GM12878 (cell line): ENCODE measurements around the gene SERPING1. TPM values are rescaled to one million over a fixed set of nuclear protein-coding genes. Genes with fewer than 3 reads are reported as not detected.

Experiments used
- ATAC-seq: fragments of 200-7000 bp; cut with Tn5 transposase; 3 replicates; pipeline ENCODE4 v1.9.1; 2020; ENCODE audit warnings: mild to moderate bottlenecking, moderate library complexity
- BruUV-seq: library from RNA; stranded (reverse); fragments of 400-500 nt; replicated peaks from 2 replicates; lab custom pipeline; 2021; lab: Mats Ljungman, UMichigan
- CTCF ChIA-PET: fragments of 300-600 bp; sonication (Branson Sonifier 250); formaldehyde crosslinking; extraction: SDS; loops from one replicate; lab custom pipeline; 2021; ENCODE audit warnings: inconsistent platforms; lab: Yijun Ruan, JAX
- POLR2A ChIA-PET: fragments of 350-600 bp; formaldehyde crosslinking; extraction: SDS; loops from one replicate; lab custom pipeline; 2021; ENCODE audit warnings: inconsistent platforms; lab: Charles Lee
- RAD21 ChIA-PET: fragments of 300-600 bp; sonication (Branson Sonifier 250); formaldehyde crosslinking; loops from one replicate; lab custom pipeline; 2023; ENCODE audit warnings: antibody characterized with exemption; ENCODE audit not compliant: unreplicated experiment; lab: Charles Lee
- SMC1A ChIA-PET: fragments of 300-600 bp; sonication (Branson Sonifier 250); formaldehyde crosslinking; loops from one replicate; lab custom pipeline; 2023; ENCODE audit not compliant: unreplicated experiment, uncharacterized antibody; lab: Charles Lee
- DNase-seq: peaks from one replicate; pipeline ENCODE4 v3.0.0-alpha.2; 2011; ENCODE audit warnings: low read depth, low spot score
- FAIRE-seq: peaks from 3 replicates; lab custom pipeline; 2011; peaks lifted over from hg19 to GRCh38; lab: Jason Lieb, UNC
- H2AFZ ChIP-seq: 2 replicates; pipeline ENCODE4 v1.6.0; 2011; ENCODE audit warnings: low read depth, low read length, control low read depth; ENCODE audit not compliant: control insufficient read depth
- H3K27ac ChIP-seq: 2 replicates; pipeline ENCODE4 v1.5.1; 2011; ENCODE audit warnings: control low read depth; ENCODE audit not compliant: control insufficient read depth, insufficient read depth
- H3K27me3 ChIP-seq, 2 experiments: replicated peaks in 1 of 2; 2 replicates each; pipeline versions ENCODE4 v1.6.0 to v1.6.1; 2011; ENCODE audit warnings: low read length in 1 of 2; ENCODE audit not compliant: control insufficient read depth in 2 of 2, insufficient read depth in 2 of 2
- H3K36me3 ChIP-seq, 2 experiments: 2 replicates each; pipeline ENCODE4 v1.5.1; 2011; ENCODE audit warnings: low read length in 1 of 2; ENCODE audit not compliant: control insufficient read depth in 2 of 2, insufficient read depth in 2 of 2
- H3K4me1 ChIP-seq: 2 replicates; pipeline ENCODE4 v1.6.1; 2011; ENCODE audit warnings: mild to moderate bottlenecking, low read length, moderate library complexity, mixed read lengths; ENCODE audit not compliant: control insufficient read depth, insufficient read depth
- H3K4me2 ChIP-seq: 2 replicates; pipeline ENCODE4 v1.6.0; 2011; ENCODE audit warnings: control low read depth; ENCODE audit not compliant: control insufficient read depth, insufficient read depth
- H3K4me3 ChIP-seq: fragments of 200-600 bp; sonication (generic); 2 replicates; pipeline ENCODE4 v1.5.1; 2016
- H3K79me2 ChIP-seq: 2 replicates; pipeline ENCODE4 v1.6.0; 2011; ENCODE audit warnings: low read length; ENCODE audit not compliant: control insufficient read depth, insufficient read depth
- H3K9ac ChIP-seq: 2 replicates; pipeline ENCODE4 v1.8.0; 2011; ENCODE audit warnings: low read length, control low read depth, mixed read lengths; ENCODE audit not compliant: control insufficient read depth, insufficient read depth
- H3K9me3 ChIP-seq: replicated peaks from 3 replicates; pipeline ENCODE4 v1.5.1; 2011; ENCODE audit warnings: mild to moderate bottlenecking, low read length; ENCODE audit not compliant: control insufficient read depth, insufficient read depth
- H4K20me1 ChIP-seq: 2 replicates; pipeline ENCODE4 v1.6.0; 2011; ENCODE audit not compliant: control insufficient read depth, insufficient read depth
- CEBPB ChIP-seq, 2 experiments: fragments of 150-350 bp in 1 of 2; IDR thresholded peaks; 2 replicates each; pipeline ENCODE4 v1.6.1; 2012 to 2014; ENCODE audit warnings: low read depth in 2 of 2, low read length in 2 of 2, borderline replicate concordance in 1 of 2, inconsistent platforms in 1 of 2
- FOXK2 ChIP-seq: fragments of 450-650 bp; IDR thresholded peaks from 2 replicates; pipeline ENCODE4 v1.6.1; 2017; ENCODE audit warnings: mild to moderate bottlenecking, moderate library complexity
- KAT2A ChIP-seq: conservative IDR thresholded peaks from 2 replicates; pipeline ENCODE4 v1.6.1; 2011; ENCODE audit warnings: low read depth, low read length; ENCODE audit not compliant: control insufficient read depth
- LARP7 ChIP-seq: fragments of 450-650 bp; IDR thresholded peaks from 2 replicates; pipeline ENCODE4 v1.6.1; 2017; ENCODE audit warnings: mild to moderate bottlenecking
- MYC ChIP-seq: IDR thresholded peaks from 2 replicates; pipeline ENCODE4 v1.6.1; 2011; ENCODE audit warnings: mild to moderate bottlenecking, low read length, moderate library complexity, inconsistent platforms; ENCODE audit not compliant: insufficient read depth, insufficient replicate concordance, insufficient read length, severe bottlenecking
- NFYB ChIP-seq: IDR thresholded peaks from 2 replicates; pipeline ENCODE4 v1.6.1; 2011; ENCODE audit warnings: low read depth, mild to moderate bottlenecking, low read length, improper control_type of control experiment, moderate library complexity; ENCODE audit not compliant: insufficient read depth
- NRF1 ChIP-seq: conservative IDR thresholded peaks from 2 replicates; pipeline ENCODE4 v1.6.1; 2011; ENCODE audit warnings: mild to moderate bottlenecking, low read depth, low read length, improper control_type of control experiment
- POU2F2 ChIP-seq: IDR thresholded peaks from 3 replicates; pipeline ENCODE4 v1.6.1; 2011; ENCODE audit warnings: low read depth, mild to moderate bottlenecking, low read length, borderline replicate concordance
- RB1 ChIP-seq: fragments of 450-650 bp; formaldehyde crosslinking; IDR thresholded peaks from 2 replicates; pipeline ENCODE4 v1.6.1; 2017; ENCODE audit warnings: mild to moderate bottlenecking, borderline replicate concordance
- SIN3A ChIP-seq: IDR thresholded peaks from 2 replicates; pipeline ENCODE4 v1.6.1; 2012; ENCODE audit warnings: low read depth, low read length, improper control_type of control experiment
- SIX5 ChIP-seq: IDR thresholded peaks from 2 replicates; pipeline ENCODE4 v1.6.1; 2011; ENCODE audit warnings: mild to moderate bottlenecking, low read depth, low read length, moderate library complexity; ENCODE audit not compliant: severe bottlenecking
- SREBF2 ChIP-seq: IDR thresholded peaks from 2 replicates; pipeline ENCODE4 v1.6.1; 2012; ENCODE audit warnings: mild to moderate bottlenecking, low read length
- STAT1 ChIP-seq: fragments of 450-650 bp; conservative IDR thresholded peaks from 2 replicates; pipeline ENCODE4 v1.6.1; 2014; ENCODE audit warnings: antibody characterized with exemption, mild to moderate bottlenecking
- ZNF207 ChIP-seq: fragments of 450-650 bp; IDR thresholded peaks from 2 replicates; pipeline ENCODE4 v1.6.1; 2014; ENCODE audit warnings: antibody characterized with exemption, mild to moderate bottlenecking, borderline replicate concordance
- WGBS: methylation state at CpG from one replicate; pipeline ENCODE4 v1.1.6; 2016; ENCODE audit warnings: low lambda C conversion rate; ENCODE audit not compliant: insufficient replicate concordance, insufficient coverage; ENCODE audit errors: missing lambda C conversion rate; 5-methylcytosine and 5-hydroxymethylcytosine counted together
- in situ Hi-C: fragments of 300-500 bp; cut with MboI; formaldehyde crosslinking; loops from 9 replicates; pipeline ENCODE4 v1.14.3; 2018; ENCODE audit warnings: mixed read lengths
- intact Hi-C: fragments of 100-400 bp; cut with micrococcal nuclease; formaldehyde crosslinking; loops from one replicate; pipeline ENCODE4 v1.14.2; 2022; ENCODE audit not compliant: unreplicated experiment
- polyA plus RNA-seq, 11 experiments: library from polyadenylated mRNA; depleted of rRNA in 4 of 11; unstranded in 6 of 11; stranded (reverse) in 5 of 11; fragments of >200 nt; fragmentation: Nextera tagmentation in 4 of 11; fragmentation: Illumina TruSeq in 1 of 11; extraction: Ambion mirVana in 4 of 11; extraction: Trizol in 1 of 11; gene quantifications; 1 replicate in 1 of 11; 2 replicates in 10 of 11; pipeline versions ENCODE4 v1.2.1 to v1.2.3, GENCODE V29; 2011 to 2016; ENCODE audit warnings: inconsistent platforms in 2 of 11, missing spikeins in 2 of 11, low read depth in 1 of 11
- total RNA-seq, 4 experiments: library from RNA; depleted of rRNA in 3 of 4; stranded (reverse); fragments of >200 nt in 3 of 4; fragmentation: Illumina TruSeq in 1 of 4; extraction: Trizol in 1 of 4; gene quantifications; 2 replicates each; pipeline versions ENCODE4 v1.2.1 to v1.2.3, GENCODE V29; 2013 to 2021
- TF ChIP-seq, protein P1 (sequence below): fragments of 450-650 bp; IDR thresholded peaks from 2 replicates; pipeline ENCODE4 v1.6.1; 2017; ENCODE audit warnings: mild to moderate bottlenecking, low read depth, inconsistent platforms; ENCODE audit not compliant: poor library complexity, severe bottlenecking

The SERPING1 gene
- total and polyA plus RNA-seq, 10 of the 15 experiments (the other 5 are each of a cell fraction or from before 2014, with no cell fraction given), result 0.24 to 1.4 TPM; not detected in 8

- no peak overlapping the region for H3K27ac ChIP-seq
- 9% methylated on average over 6 of the region's 6 CpGs for WGBS
- no peak for ATAC-seq
- SMC1A ChIA-PET, result no interaction called here
- H3K36me3 ChIP-seq, result no peaks in the 10 kb centered on the region
- no peaks in the 10 kb centered on the region for H3K9me3 ChIP-seq
- CTCF ChIA-PET, result interaction anchor here (1.0 to 1.4 kb wide), 2 partner anchors 8 to 11 kb away, joined by 3 to 6 read pairs; no protein-coding TSS in a partner anchor
- no TSS peak for BruUV-seq
- H3K4me2 ChIP-seq, result no peak overlapping the region
- no peaks in the 10 kb centered on the region; a peak in 1 of 4 replicates for H3K27me3 ChIP-seq
- H3K79me2 ChIP-seq, result no peaks in the 10 kb centered on the region
- TF ChIP-seq RB1 (no peak), FOXK2 (no peak), STAT1 (no peak), KAT2A (no peak), NFYB (no peak), MYC (no peak), SIN3A (no peak), CEBPB (IDR thresholded peaks at IDR 0.05; ENCODE audit: borderline replicate concordance in 1 of 2, low read depth in 2 of 2, low read length in 2 of 2) (no peak), POU2F2 (no peak), NRF1 (no peak), SIX5 (no peak), SREBF2 (no peak), LARP7 (no peak), ZNF207 (no peak)
- TF ChIP-seq, protein P1, sequence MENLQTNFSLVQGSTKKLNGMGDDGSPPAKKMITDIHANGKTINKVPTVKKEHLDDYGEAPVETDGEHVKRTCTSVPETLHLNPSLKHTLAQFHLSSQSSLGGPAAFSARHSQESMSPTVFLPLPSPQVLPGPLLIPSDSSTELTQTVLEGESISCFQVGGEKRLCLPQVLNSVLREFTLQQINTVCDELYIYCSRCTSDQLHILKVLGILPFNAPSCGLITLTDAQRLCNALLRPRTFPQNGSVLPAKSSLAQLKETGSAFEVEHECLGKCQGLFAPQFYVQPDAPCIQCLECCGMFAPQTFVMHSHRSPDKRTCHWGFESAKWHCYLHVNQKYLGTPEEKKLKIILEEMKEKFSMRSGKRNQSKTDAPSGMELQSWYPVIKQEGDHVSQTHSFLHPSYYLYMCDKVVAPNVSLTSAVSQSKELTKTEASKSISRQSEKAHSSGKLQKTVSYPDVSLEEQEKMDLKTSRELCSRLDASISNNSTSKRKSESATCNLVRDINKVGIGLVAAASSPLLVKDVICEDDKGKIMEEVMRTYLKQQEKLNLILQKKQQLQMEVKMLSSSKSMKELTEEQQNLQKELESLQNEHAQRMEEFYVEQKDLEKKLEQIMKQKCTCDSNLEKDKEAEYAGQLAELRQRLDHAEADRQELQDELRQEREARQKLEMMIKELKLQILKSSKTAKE, result no peak
- no peak overlapping the region for H3K9ac ChIP-seq
- intact Hi-C loops, result no loop called here
- in situ Hi-C loops, result no loop called here
- POLR2A ChIA-PET, result interaction anchor here (1.4 kb wide), 1 partner anchor 11 kb away, joined by 3 read pairs; no protein-coding TSS in a partner anchor
- no peak overlapping the region for H3K4me3 ChIP-seq
- 0 out of 2 replicates have a peak, but pooled peaks cover 2% of the 10 kb centered on the region for H3K4me1 ChIP-seq
- RAD21 ChIA-PET, result no interaction called here
- no peak for DNase-seq
- FAIRE-seq, result no peak
- no peak overlapping the region for H2AFZ ChIP-seq
- no peaks in the 10 kb centered on the region for H4K20me1 ChIP-seq
Measured at GRCh38 chr11:57633394-57634070, 36.0 kb downstream of the SERPING1 start.
